GM19397 (cell line): Measurements from ENCODE around the gene UGT2B17.
A peak's percentile ranks its signal among the peaks of the same experiment; 100 is the strongest.
"Not testable (repeated sequence)": the region's sequence is repeated elsewhere in the genome, so short reads cannot be mapped to it uniquely, and the experiment has no call there.

Experiments
- ATAC-seq: cut with Tn5 transposase; IDR thresholded peaks from one replicate; pipeline ENCODE4 v1.9.1; 2021; ENCODE audit warnings: mild to moderate bottlenecking, moderate library complexity; ENCODE audit not compliant: unreplicated experiment

UGT2B17 gene

DNA sequence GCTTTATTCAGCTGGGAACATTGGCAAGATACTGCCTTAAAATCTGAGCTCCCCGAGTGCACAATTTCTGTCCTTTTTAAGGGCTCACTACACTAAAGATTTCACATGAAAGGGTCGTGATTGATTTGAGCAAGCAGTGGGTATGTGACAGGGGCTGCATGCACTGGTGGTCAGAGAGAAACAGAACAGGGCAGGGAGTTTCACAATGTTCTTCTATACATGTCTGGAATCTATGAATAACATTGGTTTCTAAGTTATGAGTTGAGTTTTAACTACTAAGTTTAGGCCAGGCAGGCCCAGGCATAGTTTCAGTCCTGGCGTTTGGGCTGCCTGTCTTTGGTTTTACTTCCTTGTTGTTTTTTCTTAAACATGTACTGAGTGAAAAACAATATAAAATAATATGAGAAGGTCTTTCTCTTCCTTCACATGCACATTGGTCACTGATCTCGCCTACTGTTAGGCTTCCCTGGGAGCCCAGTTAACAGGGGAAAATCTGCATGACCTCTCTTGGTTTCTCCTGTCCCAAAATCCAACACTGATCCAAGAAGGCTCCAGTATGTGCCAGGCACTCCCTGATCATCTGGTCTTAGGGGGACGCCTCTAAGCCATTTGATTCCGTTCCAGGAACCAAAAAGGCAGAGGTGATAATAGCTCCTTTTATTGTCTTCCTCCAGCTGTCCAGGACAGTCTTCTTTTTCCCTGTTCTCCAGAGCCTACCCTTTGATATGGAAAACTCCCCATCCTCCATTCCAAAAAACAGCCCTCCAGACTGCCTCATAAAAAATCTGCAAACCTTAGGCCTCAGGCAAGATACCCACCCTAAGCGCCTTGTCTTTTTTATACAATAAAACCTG is at the start of gene UGT2B17:
UGT2B17 (minus strand) TSS at position 51 of the 854 bp plus-strand sequence. CDS start 7,838 bp downstream, outside the sequence.
- peak; percentile 69 for ATAC-seq

DNA sequence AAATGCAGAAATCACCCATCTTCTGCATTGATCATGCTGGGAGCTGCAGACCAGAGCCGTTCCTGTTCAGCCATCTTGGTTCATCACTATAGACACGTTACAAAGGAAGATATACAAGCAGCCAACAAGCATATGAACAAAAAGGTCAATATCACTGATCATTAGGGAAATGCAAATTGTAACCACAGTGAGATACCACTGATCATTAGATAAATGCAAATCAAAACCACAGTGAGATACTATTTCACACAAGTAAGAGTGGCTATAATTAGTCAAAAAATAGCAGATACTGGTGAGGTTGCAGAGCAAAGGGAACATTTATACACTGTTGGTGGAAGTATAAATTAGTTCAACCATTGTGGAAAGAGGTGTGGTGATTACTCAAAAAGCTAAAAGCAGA is 46.6 kb upstream of the UGT2B17 start:
- ATAC-seq = not testable (repeated sequence)

DNA sequence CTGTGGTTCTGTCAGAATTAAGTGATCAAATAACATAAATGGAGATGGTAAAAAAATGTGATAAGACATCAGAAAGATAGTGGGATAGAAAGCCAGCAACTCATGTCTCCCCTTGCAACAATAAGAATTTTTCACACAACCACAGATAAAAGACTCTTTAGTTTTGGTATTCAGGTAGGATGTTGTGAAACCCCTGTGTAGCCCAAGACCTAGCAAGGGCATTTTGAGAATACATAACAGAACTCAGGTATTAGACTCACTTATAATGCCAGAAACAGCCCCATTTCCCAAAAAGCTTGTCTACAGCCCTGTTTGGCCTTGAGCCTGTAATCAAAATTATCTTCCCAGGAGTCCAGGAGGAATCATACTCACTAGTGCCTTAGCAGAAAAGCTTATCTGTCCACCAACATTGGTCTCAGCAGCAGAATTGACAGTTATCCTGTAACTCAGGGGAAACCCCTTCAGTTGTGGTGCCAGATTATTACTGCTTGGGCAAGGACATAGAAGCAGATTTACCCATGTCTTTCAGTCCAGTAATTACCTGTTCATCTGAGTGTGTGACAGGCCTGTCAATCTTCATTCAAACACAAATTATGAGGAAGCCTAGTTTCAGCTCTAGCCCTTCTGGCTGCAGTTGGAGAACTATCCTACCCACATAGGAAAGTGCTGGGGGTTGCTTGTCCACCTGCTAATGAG is 41.0 kb upstream of the UGT2B17 start:
- ATAC-seq = no peak

DNA sequence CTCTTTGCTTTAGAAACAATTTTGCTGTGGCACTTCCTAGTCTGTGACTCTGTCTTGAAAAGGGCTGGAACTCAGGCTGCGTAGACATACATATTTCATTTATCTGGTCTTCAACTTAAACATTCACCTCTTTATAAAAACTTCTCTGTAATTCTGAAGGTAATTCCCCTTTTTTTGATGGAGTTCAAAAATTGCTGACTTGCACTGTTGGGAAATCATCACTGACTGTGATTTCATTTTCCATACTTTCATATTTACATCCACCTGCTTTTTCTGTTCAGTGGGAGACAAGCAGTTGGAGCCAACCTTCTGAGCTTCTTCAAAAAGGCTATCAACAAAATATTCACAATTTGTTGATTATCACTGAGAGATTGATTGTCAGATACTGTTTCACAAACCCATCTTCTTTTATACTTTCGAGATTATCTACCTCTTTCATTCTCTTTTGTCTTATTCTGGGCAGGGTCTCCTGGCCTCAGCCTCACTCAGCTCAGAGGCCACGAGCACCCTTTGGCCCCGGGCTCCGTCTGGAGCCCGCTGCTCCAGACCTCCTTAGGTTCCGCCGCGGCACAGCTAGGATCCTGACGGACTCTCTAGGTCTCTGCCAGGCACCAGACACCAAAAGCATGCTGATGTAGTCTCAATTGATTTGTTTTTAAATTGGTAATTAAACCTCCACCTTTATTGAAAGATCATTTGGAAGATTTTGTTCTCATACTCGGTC is 39.7 kb upstream of the UGT2B17 start:
- no peak for ATAC-seq

DNA sequence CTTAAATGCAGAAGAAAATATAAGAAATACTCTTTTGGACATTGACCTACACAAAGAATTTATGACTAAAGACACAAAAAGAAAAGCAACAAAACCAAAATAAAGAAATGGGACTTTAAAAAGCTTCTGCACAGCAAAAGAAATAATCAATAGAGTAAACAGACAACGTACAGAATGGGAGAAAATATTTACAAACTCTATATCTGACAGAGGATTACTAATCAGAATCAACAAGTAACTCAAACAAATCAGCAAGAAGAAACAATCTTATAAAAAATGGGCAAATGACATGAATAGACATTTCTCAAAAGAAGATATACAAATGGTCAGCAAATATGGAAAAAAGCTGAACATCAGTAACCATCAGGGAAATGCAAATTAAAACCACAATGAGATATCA is 37.6 kb upstream of the UGT2B17 start:
- no peak for ATAC-seq

DNA sequence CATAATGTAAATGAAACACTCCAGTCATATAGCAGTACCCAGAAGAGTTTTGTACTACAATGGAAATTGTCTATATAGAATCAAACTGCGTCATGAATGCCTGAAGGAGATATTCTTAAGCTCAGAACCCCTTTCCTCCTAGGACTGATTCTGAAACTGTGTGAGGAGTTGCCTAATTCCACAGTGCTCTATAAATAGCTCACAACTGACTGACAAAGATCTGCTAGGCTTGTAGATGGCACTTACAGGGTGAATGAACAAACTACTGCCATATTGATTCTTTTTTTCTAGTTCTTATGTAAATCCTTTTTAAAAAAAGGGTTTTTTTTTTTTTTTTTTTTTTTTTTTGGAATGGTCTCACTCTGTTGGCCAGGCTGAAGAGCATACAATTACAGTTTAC is 30.1 kb upstream of the UGT2B17 start:
- no peak for ATAC-seq

DNA sequence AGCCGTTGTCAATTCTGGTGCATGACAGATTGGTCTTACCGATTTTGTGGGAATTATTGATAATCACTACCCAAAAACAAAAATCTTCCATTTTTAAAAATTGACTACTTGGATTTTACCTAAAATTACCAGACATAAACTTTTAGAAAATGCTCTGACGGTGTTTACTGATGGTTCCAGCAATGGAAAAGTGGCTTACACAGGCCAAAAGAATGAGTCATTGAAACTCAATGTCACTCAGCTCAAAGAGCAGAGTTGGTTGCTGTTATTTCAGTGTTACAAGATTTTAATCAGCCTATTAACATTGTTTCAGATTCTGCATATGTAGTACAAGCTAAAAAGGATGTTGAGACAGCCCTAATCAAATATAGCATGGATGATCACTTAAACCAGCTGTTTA is 23.0 kb upstream of the UGT2B17 start:
- ATAC-seq = no peak

DNA sequence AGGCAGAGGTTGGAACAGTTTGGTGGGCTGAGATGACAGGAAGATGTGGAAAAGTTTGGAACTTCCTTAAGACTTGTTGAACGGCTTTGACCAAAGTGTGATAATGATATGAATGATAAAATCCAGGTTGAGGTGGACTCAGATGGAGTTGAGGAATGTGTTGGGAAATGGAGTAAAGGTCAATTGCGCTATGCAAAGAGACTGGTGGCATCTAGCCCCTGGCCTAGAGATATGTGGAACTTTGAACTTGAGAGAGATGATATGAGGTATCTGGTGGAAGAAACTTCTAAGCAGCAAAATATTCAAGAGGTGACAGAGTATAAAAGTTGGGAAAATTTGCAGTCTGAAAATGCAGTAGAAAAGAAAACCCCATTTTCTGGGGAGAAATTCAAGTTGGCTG is 21.4 kb upstream of the UGT2B17 start:
- ATAC-seq = no peak

DNA sequence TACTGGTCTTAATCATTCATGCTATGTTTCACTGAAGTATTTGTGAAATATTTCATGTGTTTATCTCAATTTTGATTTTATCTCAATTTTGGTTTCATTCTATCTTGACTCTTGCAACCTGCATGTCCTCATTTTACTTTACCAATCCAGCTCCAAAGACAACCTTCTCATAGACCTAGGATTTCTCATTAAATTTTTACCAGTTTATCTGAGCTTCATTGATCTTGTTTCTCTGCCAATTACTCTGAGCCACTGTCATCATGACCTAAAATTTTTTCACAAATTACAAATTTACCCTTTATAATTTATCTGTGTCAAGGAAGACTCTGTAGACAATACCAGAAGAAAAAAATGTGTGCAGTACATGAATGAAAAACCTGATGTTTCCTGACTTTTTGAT is 18.6 kb upstream of the UGT2B17 start:
- no peak for ATAC-seq

DNA sequence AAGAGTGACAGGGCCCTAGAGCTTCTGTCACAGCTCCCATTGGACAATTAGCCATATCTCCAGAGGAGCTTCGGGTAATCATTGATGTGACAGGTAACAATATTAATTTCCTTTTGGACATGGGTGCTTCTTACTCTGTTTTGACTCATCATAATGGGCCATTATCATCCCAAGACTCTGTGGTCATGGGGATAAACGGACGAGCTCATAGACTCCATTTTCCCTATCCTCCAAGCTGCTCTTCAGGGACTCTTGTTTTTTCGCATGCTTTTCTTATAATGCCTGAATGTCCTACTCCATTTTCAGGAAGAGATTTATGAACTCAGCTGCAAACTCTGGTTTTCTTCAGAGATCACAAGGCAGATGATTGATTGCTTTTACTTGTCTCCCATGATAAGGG is 17.0 kb upstream of the UGT2B17 start:
- ATAC-seq = no peak

DNA sequence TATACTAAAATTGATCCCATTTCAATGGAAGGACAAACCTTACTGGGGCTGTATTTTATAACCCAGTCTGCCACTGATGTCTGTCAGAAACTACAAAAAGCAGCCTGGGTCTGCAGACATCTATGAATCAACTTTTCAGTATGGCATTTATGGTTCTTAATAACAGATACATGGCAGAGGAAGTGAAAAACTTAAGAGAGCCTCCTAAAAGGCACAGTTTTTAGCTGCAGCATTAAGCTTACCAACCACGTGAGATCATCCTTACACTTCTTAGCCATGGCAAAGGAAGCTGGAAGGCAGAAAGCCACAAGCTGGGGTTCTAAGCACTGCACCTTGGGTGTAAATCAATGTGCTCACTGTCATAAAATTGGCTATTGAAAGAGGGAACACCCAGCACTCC is 16.6 kb upstream of the UGT2B17 start:
- ATAC-seq = no peak

DNA sequence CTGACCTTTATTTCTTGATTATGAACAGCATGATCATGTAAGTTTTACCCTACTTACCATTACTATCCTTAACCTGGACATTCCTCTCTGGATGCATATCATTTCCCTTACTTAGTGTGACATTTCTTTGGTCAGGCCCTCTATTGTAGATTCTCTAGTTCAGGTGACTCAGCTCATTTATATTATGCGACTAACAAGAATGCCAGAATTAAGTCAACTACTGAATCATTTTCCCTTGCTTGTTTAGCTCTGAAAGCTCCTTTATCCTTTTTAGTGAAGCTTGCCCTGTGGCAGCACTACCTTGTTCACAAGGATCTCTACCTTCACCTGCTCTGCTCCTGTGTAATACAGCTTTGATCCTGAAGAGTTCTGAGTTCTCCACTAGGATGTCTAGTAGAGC is 15.1 kb upstream of the UGT2B17 start:
- ATAC-seq = no peak

DNA sequence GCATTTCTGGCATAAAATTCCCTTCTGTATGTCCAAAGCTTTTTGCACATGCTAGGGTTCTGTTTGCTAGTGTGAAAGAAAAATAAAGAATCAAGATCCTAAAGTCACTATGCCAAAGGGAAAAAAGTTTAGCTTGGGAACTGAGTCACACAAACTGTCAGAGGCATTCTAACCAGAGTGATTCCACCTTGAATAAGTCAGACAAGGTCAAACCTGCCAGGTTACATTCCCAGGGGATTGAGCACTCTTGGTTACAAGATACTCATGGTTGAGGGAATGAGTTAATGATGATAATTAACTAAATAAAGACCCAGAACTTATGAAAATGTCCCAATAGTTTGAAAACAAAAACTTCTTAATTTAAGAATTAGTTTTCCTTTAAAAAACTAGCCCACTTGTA is 13.7 kb upstream of the UGT2B17 start:
- ATAC-seq = no peak

DNA sequence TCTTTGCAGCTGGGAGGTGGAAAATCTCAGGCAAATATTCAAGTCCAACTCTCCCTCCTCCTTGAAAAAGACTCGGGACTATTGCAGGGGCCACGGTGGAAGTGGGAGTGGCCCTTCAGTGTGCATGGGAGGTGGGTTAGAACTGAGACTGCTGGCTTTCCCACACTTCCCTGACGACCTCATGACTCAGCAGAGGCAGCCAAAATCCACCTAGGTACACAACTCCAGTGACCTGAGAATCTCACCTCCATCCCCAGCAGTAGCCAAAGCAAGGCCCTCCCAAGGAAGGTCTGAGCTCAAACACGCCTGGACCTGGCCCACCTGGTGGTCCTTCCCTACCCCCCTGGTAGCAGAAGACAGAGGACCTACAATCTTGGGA is 6.2 kb upstream of the UGT2B17 start:
- ATAC-seq = no peak

DNA sequence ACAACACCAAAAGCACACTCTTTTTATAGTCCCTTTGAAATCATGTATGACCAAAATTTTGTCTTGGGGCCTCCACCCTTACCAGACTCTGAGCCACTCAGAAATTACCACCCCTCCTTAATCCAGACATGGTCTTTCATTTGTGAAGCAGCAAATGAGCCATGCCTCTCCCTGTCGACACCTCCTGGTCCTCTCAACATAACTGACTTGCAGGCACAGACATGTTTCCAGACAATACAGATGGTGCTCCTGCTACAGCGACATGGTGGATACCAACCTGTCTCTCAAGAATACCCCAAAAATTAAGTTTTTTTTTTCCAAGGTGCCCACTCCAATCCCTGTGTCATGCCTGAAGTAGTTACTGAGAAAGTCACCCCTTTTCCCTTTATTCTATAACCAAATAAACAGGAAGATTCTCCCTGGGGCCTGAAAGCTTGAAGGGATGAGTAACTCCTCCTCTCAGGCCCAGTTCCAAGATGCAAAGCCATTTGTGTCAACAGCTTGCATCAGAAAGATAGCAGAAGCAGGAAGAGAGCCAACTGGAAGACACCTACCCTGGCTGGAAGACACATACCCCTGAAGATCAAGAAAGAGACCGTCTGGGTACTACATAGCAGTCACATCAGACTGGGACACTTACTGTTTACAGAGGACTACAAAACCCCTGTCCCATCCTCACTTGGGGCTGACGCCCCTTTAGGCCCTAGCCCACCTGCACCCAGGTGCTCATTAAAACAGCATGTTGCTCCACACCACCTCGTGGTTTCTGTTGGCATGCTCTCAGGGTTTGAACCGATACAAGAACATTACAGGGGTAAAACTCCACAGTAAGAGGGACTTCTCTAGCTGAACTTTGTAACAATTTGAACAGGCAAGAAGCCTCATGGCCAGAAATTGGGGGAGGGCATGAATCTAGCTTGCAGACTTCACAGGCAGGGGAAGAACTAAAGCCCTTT is 5.5 kb upstream of the UGT2B17 start:
- no peak for ATAC-seq

DNA sequence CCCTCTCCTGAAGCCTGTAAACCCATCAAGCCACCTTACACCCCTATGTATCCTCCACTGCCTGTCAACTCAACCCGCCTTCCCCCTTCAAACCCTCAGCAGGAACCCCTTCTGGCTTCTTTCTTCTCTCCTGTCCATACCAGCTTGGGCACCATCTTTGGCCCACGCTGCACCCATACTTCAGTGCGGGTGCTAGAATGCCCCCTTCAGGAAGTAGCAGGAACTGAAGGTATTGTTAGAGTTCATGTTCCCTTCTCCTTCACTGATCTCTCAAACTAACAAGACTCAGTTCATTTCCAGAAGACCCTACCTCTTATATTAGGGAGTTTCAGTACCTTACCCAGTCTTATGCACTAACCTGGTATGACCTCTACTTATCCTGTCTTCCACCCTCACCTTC is 1.5 kb upstream of the UGT2B17 start:
- ATAC-seq = no peak

DNA sequence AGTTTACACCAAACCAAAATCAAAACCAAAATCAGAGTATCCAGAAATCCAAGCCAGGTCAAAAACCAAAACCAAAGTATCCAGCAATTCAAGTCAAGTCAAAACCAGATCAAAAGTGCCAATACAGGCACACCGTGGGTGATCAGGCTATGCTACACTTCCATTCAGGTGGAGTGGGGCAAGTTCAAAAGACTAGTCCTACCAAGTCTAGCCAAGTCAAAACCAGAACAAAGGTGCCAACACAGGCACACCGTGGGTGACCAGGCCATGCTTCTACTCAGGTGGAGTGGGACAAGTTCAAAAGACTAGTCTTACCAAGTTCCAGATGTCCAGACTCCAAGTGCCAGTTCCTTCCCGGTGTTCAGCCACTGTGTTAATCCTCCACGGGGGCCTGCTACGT is 486 bp downstream of the UGT2B17 start:
- peak; percentile 29 for ATAC-seq

DNA sequence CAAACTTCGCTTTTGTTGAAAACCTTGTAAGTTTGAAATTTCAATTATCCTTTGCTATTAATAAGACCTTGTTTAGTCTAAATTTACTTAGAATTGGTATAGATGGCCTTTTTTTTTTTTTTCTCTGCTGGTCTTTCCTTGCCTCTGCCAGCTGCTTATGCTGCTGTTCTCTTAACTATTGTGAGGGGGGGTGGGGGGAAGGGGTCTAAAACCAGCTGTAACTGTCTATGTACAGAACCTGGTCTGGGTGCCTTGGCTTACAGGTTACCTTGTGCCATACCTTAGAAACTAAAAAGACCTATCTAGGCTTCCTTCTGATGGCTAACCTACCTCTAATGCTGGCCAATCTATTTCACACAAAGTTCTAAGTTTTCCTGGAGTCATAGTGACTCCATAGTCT is 1.0 kb downstream of the UGT2B17 start:
- ATAC-seq = no peak

DNA sequence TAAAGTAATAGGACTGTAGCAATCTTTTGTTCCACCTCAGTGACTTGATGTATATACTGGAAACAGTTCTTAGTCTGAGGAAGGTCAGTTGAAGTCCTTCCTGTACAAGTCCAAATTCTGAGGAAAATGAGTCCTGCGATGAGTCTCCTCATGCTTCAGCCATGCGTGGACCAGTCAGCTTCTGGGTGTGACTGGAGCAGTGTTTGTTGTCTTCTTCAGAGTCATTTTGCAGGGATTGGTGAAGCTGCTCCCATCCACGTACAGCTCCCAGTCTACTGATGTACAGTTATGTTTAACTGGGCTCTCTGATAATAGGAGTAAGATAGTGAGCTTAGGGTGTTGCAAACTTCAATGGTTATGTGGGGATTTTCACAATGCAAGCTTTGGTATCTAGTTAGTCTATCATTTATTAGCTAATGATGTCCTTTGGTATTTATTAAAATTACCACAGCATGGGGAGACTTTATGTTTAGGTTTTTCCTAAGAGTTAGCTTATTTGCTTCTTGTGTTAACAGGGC is 3.4 kb downstream of the UGT2B17 start:
- ATAC-seq = no peak

DNA sequence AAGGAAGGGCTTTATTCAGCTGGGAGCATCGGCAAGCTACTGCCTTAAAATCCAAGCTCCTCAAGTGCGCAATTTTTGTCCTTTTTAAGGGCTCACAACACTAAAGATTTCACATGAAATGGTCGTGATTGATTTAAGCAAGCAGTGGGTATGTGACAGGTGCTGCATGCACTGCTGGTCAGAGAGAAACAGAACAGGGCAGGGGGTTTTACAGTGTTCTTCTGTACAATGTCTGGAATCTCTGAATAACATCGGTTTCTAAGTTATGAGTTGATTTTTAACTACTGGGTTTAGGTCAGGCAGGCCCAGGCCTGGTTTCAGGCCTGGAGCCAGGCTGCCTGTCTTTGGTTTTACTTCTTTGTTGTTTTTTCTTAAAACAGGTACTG is 6.0 kb downstream of the UGT2B17 start:
- ATAC-seq = peak; percentile 34
